Measurements from ENCODE around the gene UBTD1. TPM values are rescaled to one million over a fixed set of nuclear protein-coding genes. Genes with fewer than 3 reads are reported as not detected.
A peak's percentile ranks its signal among the peaks of the same experiment; 100 is the strongest.
"Not testable (repeated sequence)": the region's sequence is repeated elsewhere in the genome, so short reads cannot be mapped to it uniquely, and the experiment has no call there.

UBTD1 gene
- total and polyA plus RNA-seq, 12 donors, result 1.4 to 24.2 (median 13.4) TPM

- H3K27me3 ChIP-seq, result no peaks in the 10 kb centered on the region
- H3K27ac ChIP-seq, result no peak overlapping the region
- TF ChIP-seq CTCF (IDR thresholded peaks at IDR 0.05) (no peak), POLR2A (IDR thresholded peaks at IDR 0.05) (no peak)
- no peak for DNase-seq
- peaks cover 12 to 17% of the 10 kb centered on the region in 2 donors for H3K4me1 ChIP-seq (replicated peaks in 1 of 2)
- H3K9me3 ChIP-seq (replicated peaks in 1 of 3), result no peaks in the 10 kb centered on the region
- WGBS, 4 donors, result 95 to 98% (median 97%) methylated on average over 4 of the region's 4 CpGs
- H3K4me3 ChIP-seq, result no peak overlapping the region
- intact Hi-C loops (cut with DNase I), result no loop called here
- H3K36me3 ChIP-seq (replicated peaks in 1 of 2), result peaks cover 0 to 95% of the 10 kb centered on the region in 2 donors
These were observed 23.8 kb upstream of the UBTD1 start for GRCh38 chr10:97474918-97475317.

- peaks cover 0 to 94% of the 10 kb centered on the region in 2 donors for H3K36me3 ChIP-seq (replicated peaks in 1 of 2)
- H3K27me3 ChIP-seq, result no peaks in the 10 kb centered on the region
- no peak overlapping the region for H3K4me3 ChIP-seq
- peak overlapping the region in 3 of 5 donors; percentile 9 to 65 (median 19) for H3K27ac ChIP-seq
- no peak for TF ChIP-seq POLR2A (IDR thresholded peaks at IDR 0.05)
- H3K9me3 ChIP-seq (replicated peaks in 1 of 3), result no peaks in the 10 kb centered on the region
- peak in 3 of 7 donors; percentile 22 to 39 (median 32) for DNase-seq
- WGBS, 4 donors, result 57 to 67% (median 62%) methylated on average over 2 of the region's 2 CpGs
- H3K4me1 ChIP-seq (replicated peaks in 1 of 2), result peaks cover 12 to 17% of the 10 kb centered on the region in 2 donors
- intact Hi-C loops (cut with DNase I), result no loop called here
These were observed 22.7 kb upstream of the UBTD1 start for GRCh38 chr10:97475936-97476594.

DNA sequence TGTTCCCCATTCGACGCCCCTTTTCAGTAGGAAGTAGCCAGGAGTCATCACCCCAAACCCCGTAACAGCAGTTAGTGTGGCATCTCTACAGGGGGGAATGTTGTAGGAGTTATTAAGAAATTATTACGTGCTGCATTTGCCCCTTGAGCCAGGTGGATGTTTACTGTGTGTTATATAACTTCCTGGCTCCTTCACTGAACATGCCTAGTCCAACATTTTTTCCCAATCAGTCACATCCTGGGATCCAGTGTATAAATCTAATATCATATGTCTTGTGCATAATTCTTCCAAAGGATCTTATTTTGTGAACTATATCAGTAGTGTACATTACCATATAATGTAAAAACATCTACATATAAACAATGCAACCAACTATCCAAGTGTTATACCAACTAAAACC lies 19.3 kb upstream of the UBTD1 start:
- H3K27me3 ChIP-seq; intact Hi-C loops (cut with DNase I); H3K9me3 ChIP-seq (replicated peaks in 1 of 3); H3K27ac ChIP-seq; H3K4me3 ChIP-seq; DNase-seq: not testable (repeated sequence)
- 91 to 96% (median 93%) methylated on average over 4 of the region's 4 CpGs for WGBS, 4 donors
- H3K4me1 ChIP-seq (replicated peaks in 1 of 2), result peaks cover 12 to 25% of the 10 kb centered on the region in 2 donors
- H3K36me3 ChIP-seq (replicated peaks in 1 of 2), result peaks cover 0 to 71% of the 10 kb centered on the region in 2 donors

DNA sequence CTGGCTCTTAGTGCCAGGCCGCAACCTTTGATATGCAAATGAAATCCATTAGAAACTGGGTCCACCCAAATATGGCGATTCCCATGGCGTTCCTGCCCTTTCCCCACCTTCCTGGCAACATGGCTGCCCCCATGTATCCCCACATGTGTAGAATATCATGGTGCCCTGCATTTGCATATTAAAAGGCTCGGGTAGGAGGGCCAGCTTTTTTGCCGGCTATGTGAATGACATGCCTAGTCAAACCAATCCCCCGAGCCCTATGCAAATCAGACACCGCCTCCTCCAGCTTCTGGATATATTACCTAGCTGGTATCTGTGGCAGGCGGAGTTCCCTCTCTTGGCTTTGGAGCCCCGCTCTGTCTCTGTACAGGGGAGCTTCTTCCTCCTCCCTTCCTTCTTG lies 18.8 kb upstream of the UBTD1 start:
- no peak for TF ChIP-seq CTCF (IDR thresholded peaks at IDR 0.05)
- peak in 1 of 7 donors; percentile 14 for DNase-seq
- no peak overlapping the region for H3K27ac ChIP-seq
- intact Hi-C loops (cut with DNase I), result no loop called here
- peaks cover 0 to 67% of the 10 kb centered on the region in 2 donors for H3K36me3 ChIP-seq (replicated peaks in 1 of 2)
- H3K4me3 ChIP-seq, result no peak overlapping the region
- 78 to 91% (median 83%) methylated on average over 9 of the region's 9 CpGs for WGBS, 4 donors
- peaks cover 12 to 25% of the 10 kb centered on the region in 2 donors for H3K4me1 ChIP-seq (replicated peaks in 1 of 2)
- H3K9me3 ChIP-seq (replicated peaks in 1 of 3), result no peaks in the 10 kb centered on the region
- H3K27me3 ChIP-seq, result no peaks in the 10 kb centered on the region

DNA sequence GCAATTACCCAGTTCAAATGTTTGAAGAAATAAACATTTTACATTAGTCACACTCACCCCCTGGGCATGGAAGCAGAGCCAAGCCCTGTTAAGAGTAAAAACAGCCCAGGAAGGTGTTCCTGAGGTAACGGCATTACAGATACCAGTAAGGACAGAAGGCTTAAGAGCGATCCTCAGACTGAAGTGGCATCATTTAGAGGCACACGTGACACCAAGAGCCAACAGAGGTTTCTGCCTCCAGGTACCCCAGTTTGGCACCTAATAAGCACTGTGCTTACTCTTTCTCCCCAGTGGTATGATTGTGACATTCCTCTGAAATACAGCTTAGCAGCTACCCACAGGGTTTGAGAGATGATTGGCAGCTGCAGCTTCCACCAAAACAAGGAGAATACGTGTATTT lies 17.7 kb upstream of the UBTD1 start:
- H3K27ac ChIP-seq, result no peak overlapping the region
- DNase-seq, result no peak
- H3K27me3 ChIP-seq, result no peaks in the 10 kb centered on the region
- TF ChIP-seq POLR2A (IDR thresholded peaks at IDR 0.05), result no peak
- TF ChIP-seq CTCF (IDR thresholded peaks at IDR 0.05), result no peak
- peaks cover 7 to 15% of the 10 kb centered on the region in 2 donors for H3K4me1 ChIP-seq (replicated peaks in 1 of 2)
- H3K4me3 ChIP-seq, result no peak overlapping the region
- 86 to 100% (median 91%) methylated on average over 4 of the region's 4 CpGs for WGBS, 4 donors
- intact Hi-C loops (cut with DNase I), result no loop called here
- H3K9me3 ChIP-seq (replicated peaks in 1 of 3), result no peaks in the 10 kb centered on the region
- H3K36me3 ChIP-seq (replicated peaks in 1 of 2), result peaks cover 0 to 61% of the 10 kb centered on the region in 2 donors
